Vagina (tissue), 2 donors: ENCODE measurements around the gene KCTD1.

Source experiments
- CTCF ChIP-seq, 3 experiments: fragments of 450-650 bp in 2 of 3; fragments of 200-600 bp in 1 of 3; sonication (generic) in 1 of 3; IDR thresholded peaks; one replicate each; pipeline ENCODE4 v1.5.1; 2017 to 2019; ENCODE audit warnings: antibody characterized with exemption in 3 of 3, mild to moderate bottlenecking in 2 of 3, moderate library complexity in 2 of 3
- POLR2A ChIP-seq, 2 donors: fragments of 450-650 bp; IDR thresholded peaks; one replicate each; pipeline ENCODE4 v1.6.1; 2017; ENCODE audit warnings: antibody characterized with exemption in 2 of 2, mild to moderate bottlenecking in 2 of 2, moderate library complexity in 2 of 2
- POLR2AphosphoS5 ChIP-seq, 2 donors: sonication (generic); formaldehyde crosslinking; IDR thresholded peaks; one replicate each; pipeline ENCODE4 v1.9.0; 2017; ENCODE audit warnings: antibody characterized with exemption in 2 of 2, mild to moderate bottlenecking in 2 of 2, low read depth in 1 of 2; ENCODE audit not compliant: insufficient read depth in 1 of 2

DNA sequence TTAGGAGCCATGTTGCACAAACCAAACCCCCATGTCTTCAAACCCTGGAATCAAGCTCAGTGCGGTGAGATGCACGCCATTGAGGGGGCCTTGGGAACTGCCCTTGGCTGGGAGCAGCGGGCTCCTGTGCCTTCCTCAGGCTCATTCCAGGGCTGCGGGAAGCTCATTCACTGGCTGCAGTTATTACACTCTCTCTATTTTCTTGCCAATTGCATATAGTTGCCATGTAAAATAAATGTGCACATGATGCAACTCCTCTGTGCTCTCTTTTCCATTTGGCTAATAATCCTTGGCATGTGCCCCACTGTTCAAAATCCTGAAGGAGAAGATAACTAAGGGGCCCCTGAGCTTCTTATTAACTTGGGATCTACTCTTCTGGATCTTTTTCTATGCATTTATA, 74.7 kb downstream of the KCTD1 start:
- TF ChIP-seq CTCF (IDR thresholded peaks at IDR 0.05) (no peak), POLR2A (IDR thresholded peaks at IDR 0.05) (no peak), POLR2AphosphoS5 (IDR thresholded peaks at IDR 0.05; ENCODE audit: insufficient read depth in 1 of 2, low read depth in 1 of 2) (no peak)
